A549 treated with CORT108297 at 1 μM for 4 hours (cell line): Measurements from ENCODE around the gene LRRC8A. TPM values are rescaled to one million over a fixed set of nuclear protein-coding genes. Genes with fewer than 3 reads are reported as not detected.

Experiments used
- total RNA-seq: library from RNA; stranded (reverse); fragments of 200-300 nt; extraction: Qiagen RNA extraction; gene quantifications from 5 replicates; pipeline ENCODE4 v1.2.3, GENCODE V29; 2022

LRRC8A gene
- total RNA-seq: 41.0 to 52.8 TPM (median 50.0 TPM) in 5 replicates

GRCh38 chr9:128881884-128882676 is at the start of gene LRRC8A, which contains the start of gene KYAT1:
Gene LRRC8A, plus strand, starts transcription at chr9:128882133. Its CDS starts 25,032 bp downstream, at chr9:128907165.
Gene KYAT1, minus strand, starts transcription at chr9:128881950. Its CDS starts 36,545 bp downstream, at chr9:128845405.

GRCh38 chr9:128920381-128921058 is 38.6 kb downstream of the LRRC8A start, which contains the start of gene PHYHD1:
Gene PHYHD1, plus strand, starts transcription at chr9:128920982. Its CDS starts 1,342 bp downstream, at chr9:128922324.

GRCh38 chr9:128947527-128948301 is 65.8 kb downstream of the LRRC8A start, which contains the start of the genes DOLK and NUP188:
Gene DOLK, minus strand, starts transcription at chr9:128947603. Its CDS starts 300 bp downstream, at chr9:128947303.
Gene NUP188, plus strand, starts transcription at chr9:128947699. Its CDS starts 21 bp downstream, at chr9:128947720.

Other genes with a start within 250 kb of the LRRC8A start
- 92.7 to 147 TPM (median 145 TPM) in 5 replicates for gene DYNC2I2, start 225.3 kb upstream of the LRRC8A start, total RNA-seq
- 387 to 607 TPM (median 394 TPM) in 5 replicates for gene SET, start 192.9 kb upstream of the LRRC8A start, total RNA-seq
- gene PKN3, start 179.6 kb upstream of the LRRC8A start, total RNA-seq: 11.0 to 19.9 TPM (median 15.3 TPM) in 5 replicates
- 60.2 to 98.7 TPM (median 96.0 TPM) in 5 replicates for gene ZDHHC12, start 158.0 kb upstream of the LRRC8A start, total RNA-seq
- 11.2 to 18.4 TPM (median 16.6 TPM) in 5 replicates for gene ZER1, start 110.2 kb upstream of the LRRC8A start, total RNA-seq
- gene TBC1D13, start 94.9 kb upstream of the LRRC8A start, total RNA-seq: 20.5 to 24.0 TPM (median 21.2 TPM) in 5 replicates
- gene ENDOG, start 63.6 kb upstream of the LRRC8A start, total RNA-seq: 15.4 to 33.8 TPM (median 31.7 TPM) in 5 replicates
- gene SPOUT1, start 52.3 kb upstream of the LRRC8A start, total RNA-seq: 22.9 to 50.2 TPM (median 44.3 TPM) in 5 replicates
- gene KYAT1, start 183 bp upstream of the LRRC8A start, total RNA-seq: 8.4 to 10.0 TPM (median 9.5 TPM) in 5 replicates
- not detected in 5 replicates for gene PHYHD1, start 38.8 kb downstream of the LRRC8A start, total RNA-seq
- gene DOLK, start 65.5 kb downstream of the LRRC8A start, total RNA-seq: 28.8 to 39.6 TPM (median 36.4 TPM) in 5 replicates
- gene NUP188, start 65.6 kb downstream of the LRRC8A start, total RNA-seq: 36.0 to 42.7 TPM (median 40.0 TPM) in 5 replicates
- gene SH3GLB2, start 146.2 kb downstream of the LRRC8A start, total RNA-seq: 32.3 to 55.6 TPM (median 52.4 TPM) in 5 replicates
- gene MIGA2, start 154.5 kb downstream of the LRRC8A start, total RNA-seq: 11.9 to 16.3 TPM (median 15.4 TPM) in 5 replicates
- gene DOLPP1, start 199.0 kb downstream of the LRRC8A start, total RNA-seq: 18.9 to 21.0 TPM (median 19.4 TPM) in 5 replicates
- 22.9 to 31.8 TPM (median 30.8 TPM) in 5 replicates for gene CRAT, start 228.7 kb downstream of the LRRC8A start, total RNA-seq
- gene PTPA, start 229.3 kb downstream of the LRRC8A start, total RNA-seq: 120 to 137 TPM (median 132 TPM) in 5 replicates